NCI-H2081 treated with DMSO at 0.1 percent for 48 hours (cell line): ENCODE results near the gene ITGAD.
"Not testable (repeated sequence)": the region's sequence is repeated elsewhere in the genome, so short reads cannot be mapped to it uniquely, and the experiment has no call there.

Experiments
- DNase-seq: peaks from one replicate; lab custom pipeline; 2025; lab: John Stamatoyannopoulos, UW

ITGAD gene

DNA sequence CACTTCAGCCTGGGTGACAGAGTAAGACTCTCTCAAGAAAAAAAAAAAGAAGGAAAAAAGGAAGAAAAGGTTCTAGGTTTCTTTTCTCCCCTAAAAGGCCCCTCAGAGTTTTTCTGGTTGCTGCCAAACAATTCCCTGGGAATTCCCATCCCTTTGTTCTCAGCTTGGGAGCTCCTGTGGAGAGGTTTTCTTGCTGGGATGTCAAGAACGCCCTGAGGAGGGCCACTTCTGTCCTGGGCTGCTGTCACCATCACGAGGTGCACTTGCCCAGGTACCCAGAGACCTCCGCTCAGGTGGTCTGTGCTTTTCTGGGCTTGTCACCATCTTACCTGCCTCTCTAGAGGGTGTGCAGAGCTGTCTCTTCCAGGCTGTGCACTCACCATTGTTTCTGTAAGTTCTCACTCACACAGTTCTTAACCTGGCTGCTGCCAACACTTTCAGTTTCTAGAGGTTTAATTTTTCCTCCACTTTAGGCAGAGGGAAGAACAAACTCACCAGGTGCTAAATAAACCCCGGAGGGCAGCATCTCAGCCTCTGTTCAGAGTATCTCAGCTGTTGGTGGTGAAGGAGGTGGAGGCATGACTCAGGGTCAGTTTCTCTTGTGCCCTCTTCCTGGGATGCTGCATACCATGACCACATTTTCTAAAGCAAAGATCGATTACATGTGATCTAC is 37.4 kb downstream of the ITGAD start:
- no peak for DNase-seq

DNA sequence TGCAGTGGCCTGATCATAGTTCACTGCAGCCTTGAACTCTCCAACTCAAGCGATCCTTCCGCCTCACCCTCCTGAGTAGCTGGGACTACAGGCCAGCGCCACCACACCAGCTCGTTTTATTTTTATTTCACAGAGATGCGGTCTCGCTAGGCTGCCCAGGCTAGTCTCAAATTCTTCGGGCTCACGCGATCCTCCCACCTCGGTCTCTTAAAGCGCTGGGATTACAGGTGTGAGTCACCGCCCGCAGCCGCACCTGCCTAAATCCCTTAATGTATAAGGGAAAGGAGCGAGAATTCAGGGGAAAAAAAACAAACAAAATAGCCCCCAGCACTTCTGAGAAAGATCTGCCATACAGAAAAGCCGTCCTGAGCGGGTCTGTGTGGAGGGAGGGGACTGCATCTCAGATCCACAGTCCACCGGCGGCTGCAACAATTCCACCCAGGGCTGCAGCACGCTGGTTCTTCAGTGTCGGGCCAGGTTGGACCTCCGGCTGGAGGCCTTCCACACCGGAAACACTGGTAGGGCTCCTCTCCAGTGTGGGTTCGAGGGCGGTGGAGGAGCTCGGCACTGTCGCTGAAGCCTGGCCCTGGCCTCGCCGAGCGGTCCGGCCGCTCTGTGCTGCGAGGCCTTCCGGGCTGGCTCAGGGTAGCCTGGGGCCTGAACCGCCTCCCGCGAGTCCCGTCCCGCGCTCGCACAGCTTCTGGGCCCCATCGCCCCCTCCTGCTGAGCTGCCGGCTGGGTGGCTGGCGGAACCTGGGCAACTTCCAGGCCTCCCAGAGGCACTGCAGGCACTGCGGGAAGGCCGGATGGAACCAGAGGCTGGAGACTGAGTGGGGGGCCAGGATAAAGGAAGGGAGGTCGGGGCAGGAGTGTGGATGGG is 42.4 kb downstream of the ITGAD start:
- no peak for DNase-seq

DNA sequence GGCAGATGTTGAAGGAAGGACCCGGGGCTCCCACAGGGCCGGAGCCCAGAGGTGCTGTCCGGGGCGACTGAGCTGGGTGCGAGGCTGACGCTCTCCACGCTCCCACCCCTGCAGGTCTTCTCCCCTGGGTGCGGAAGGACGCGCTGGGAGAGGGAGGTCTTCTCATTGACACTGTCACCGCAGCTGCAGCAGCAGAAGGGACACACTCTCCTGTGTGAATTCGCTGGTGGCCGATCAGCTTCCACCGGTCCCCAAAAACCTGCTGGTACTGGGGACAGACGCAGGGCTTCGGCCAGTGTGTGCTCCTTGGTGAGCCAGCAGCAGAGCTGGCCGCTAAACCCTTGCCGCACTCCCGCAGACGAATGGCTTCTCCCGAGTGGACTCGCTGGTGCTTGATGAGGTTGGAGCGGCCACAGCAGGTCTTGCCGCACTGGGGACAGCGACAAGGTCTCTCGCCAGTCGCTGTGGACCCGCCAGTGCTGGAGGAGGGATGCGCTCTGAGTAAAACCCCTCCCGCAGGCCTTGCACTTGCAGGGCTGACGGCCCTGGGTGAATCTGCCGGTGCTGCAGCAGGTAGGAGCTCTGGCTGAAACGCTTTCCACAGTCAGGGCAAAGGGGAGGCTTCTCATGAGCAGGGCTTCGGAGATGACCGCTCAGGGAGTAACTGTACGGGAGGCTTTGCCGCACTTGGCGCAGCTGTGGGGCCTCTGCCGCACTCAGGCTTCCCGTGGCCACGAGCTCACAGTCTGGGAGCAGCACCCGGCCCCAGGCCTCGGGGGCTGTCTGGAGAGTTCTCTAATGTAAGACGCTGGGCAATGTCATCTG is 43.3 kb downstream of the ITGAD start:
- no peak for DNase-seq

DNA sequence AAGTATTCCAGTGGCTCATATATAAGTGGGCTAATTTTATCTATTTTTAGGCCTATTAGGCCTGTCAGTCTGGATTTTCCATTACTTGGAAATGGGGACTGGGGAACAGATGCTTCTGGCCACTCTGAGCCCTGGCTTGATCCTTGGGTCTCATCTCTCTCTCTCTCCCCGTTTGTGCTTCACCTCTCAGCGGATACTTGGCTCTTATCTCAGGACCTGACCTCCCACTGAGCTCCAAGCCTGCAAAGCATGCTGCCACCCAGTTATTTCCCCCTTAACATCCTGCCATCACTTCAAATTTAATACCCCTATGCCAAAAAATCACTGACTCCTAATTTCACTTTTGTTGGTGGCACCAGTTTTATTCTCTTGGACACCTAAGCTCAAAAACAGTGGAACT is 45.3 kb downstream of the ITGAD start:
- DNase-seq: no peak

DNA sequence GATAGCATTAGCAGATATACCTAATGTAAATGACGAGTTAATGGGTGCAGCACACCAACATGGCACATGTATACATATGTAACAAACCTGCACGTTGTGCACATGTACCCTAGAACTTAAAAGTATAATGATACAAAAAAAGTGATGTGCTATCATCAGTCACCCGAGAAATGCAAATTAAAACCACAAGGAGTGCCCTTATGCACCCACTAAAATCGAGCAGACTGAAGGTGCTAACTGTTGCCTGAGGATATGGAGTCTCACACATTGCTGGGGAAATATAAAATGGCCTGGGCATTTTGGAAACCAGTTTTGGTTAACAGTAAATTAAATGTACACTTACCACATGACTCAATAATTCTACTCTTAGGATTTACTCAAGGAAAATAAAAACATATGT is 45.9 kb downstream of the ITGAD start:
- DNase-seq: not testable (repeated sequence)

DNA sequence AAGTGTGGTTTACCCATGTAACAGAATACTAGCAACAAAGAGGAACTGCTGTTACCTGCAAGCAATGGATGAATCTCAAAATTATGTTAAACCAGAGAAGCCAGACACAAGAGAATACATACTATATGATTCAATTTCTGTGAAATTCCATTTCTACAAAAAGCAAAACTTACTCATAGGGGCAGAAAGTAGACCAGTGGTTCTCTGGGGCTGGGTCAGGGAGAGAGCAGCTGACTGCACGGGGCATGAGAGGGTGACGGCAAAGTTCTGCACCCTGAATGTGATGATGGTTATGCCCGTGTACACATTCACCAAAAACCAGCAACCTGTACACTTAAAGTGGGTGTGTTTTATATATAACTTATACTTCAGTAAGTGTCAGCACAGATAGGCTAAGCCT is 46.4 kb downstream of the ITGAD start:
- DNase-seq: no peak

DNA sequence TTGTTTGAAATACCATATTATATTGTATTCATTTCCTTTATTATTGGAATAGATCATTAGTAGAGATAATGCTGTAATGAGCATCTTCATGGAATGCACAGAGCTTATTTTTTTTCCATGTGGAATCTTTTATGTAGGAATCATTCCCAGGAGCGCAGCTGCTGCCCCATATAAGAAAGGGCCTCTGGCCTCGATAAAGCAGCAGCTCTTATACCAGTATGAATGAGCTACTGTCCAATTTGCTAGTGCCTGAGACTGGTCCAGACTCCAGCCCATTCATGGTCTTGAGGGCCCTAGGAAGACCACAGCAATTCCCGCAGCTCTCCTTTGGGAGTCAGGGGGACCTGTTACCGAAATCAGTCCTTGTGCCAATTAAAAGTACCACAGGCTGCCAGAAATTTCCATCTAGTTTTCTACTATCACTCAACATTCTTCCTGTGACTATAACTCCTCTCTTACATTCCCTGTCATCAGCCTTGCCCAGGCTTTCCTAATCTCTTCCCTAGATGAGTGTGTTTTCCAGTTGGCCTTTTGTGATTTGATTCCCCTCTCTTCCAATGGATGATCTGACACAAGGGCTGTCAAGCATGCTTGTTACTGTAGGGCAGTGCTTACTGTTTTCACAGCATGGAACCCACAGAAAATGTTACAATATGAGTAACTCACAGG is 47.5 kb downstream of the ITGAD start:
- DNase-seq: no peak

DNA sequence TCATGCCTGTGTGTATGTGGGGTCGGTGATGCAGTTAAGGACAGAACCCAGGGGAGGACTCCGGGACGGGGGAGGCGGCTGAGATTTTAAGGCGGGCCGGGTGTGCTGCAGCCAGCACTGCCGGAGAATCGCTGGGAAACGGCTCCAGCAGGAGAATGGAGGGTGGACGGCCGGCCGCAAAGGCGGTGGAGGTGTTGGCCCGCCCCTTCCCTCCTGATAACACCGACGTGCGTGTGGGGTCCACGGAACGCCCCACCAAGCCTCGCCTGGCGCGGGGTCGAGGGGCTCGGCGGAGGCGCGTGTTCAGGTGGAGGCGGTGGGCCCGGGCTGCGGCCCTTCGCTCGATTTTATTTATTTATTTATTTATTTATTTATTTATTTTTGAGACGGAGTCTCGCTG is 48.8 kb downstream of the ITGAD start:
- no peak for DNase-seq

DNA sequence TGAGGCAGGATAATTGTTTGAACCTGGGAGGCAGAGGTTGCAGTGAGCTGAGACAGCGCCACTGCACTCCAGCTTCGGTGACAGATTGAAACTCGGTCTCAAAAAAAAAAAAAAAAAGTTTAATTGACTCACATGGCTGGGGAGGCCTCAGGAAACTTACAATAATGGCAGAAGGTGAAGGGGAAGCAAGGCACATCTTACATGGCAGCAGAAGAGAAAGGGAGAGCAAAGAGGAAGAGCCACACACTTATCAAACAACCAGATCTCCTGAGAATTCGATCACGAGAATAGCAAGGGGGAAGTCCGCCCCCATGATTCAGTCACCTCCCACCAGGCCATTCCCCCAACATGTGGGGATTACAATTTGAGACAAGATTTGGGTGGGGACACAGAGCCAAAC is 52.8 kb downstream of the ITGAD start:
- not testable (repeated sequence) for DNase-seq

DNA sequence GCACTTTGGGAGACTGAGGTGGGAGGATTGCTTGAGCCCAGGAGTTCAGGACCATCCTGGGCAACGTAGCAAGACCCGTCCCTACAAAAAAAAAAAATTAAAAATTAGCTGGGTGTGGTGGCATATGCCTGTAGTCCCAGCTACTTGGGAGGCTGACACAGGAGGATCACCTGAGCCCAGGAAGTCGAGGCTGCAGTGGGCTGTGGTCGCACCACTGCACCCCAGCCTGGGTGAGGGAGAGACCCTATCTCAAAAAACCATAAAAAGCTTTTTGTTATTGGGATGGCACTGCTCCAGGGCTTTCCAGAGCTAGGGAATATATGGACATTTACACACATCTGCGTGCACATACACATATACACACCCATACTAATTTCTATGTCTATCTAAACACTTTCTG is 58.1 kb downstream of the ITGAD start:
- no peak for DNase-seq

DNA sequence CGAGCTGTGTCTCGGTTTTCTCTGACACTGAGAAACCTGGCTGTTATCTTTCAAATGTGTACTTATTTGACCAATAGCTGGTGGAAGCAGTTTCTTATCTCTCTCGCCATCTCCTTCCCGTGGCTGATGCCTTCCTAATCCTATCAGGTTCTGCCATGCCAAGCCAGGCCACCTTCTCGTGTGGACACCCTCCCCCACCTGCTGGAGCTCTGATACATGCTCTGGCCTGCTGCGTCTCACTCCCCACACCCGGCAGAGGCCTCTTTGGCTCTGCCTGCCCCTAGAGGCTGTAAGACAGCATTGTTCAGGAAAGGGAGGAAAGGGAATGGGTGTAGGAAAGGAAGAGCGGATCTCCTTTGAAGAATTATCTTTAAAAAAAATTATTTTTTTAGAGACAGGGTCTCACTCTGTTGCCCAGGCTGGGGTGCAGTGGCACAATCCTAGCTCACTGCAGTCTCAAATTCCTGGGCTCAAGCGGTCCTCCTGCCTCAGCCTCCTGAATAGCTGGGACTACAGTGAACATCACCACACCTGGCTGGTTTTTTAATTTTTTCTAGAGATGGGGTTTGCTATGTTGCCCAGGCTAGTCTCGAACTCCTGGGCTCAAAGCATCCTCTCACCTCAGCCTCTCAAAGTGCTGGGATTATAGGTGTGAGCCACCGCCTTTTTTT is 58.7 kb downstream of the ITGAD start:
- DNase-seq: no peak

DNA sequence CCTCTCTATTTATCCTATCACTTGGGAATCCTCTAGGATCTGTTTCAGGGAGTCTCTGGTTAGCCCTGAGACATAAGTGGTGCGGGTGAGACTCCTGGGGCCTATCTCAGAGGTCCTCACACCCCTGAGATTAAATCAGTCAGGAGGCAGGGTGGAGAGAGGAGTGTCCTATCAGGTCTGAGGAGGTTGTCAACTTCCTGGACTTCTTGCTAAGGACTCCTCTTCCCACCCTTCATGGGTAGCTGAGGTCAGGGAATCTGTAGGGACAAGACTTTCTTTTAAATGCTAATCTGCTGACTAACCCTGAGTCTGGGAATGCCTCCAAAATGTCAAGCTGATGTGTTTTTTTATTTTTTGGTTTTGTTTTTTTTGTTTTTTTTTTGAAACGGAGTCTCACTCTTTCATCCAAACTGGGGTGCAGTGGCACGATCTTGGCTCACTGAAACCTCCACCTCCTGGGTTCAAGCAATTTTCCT is 59.5 kb downstream of the ITGAD start:
- DNase-seq: no peak

DNA sequence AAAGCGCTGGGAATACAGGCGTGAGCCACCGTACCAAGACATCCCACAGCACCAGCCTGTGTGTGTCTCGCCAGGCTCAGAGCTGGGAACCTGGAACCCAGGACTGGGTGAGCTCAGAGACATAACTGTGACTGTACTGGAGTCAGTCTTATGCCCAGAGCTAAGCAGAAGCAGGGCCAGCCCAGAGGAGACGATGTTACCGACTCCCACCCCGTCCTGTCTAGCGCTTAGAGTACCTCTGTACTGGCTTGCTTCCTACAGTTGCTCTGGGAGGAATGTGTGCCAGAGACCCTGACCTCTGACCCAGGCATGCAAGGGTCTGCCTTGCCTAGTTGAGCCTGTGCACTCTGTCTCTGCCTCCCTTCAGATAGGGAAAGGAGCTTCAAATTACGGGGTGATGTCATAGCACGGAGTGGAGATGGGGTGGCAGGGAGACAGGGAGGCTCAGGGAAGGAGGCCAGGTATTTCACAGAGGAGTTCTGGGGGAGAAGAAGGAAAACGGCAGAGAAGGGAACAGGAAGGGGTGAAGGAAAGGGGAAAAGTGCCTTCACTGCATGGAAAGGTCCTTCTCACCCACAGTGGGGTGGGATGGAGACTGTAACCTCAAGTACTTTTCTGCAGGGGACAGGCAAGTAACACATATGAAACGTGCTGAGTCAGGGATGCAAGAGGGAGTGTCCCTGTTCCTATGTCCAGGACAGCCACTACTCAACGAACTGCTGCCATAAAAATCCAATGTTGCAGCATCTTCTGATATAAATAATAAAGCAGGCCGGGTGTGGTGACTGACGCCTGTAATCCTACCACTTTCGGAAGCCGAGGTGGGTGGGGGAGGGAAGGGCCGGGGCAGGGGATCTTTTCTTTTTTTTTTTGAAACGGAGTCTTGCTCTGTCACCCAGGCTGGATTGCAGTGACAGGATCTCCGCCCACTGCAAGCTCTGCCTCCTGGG is 60.4 kb downstream of the ITGAD start:
- DNase-seq: no peak

DNA sequence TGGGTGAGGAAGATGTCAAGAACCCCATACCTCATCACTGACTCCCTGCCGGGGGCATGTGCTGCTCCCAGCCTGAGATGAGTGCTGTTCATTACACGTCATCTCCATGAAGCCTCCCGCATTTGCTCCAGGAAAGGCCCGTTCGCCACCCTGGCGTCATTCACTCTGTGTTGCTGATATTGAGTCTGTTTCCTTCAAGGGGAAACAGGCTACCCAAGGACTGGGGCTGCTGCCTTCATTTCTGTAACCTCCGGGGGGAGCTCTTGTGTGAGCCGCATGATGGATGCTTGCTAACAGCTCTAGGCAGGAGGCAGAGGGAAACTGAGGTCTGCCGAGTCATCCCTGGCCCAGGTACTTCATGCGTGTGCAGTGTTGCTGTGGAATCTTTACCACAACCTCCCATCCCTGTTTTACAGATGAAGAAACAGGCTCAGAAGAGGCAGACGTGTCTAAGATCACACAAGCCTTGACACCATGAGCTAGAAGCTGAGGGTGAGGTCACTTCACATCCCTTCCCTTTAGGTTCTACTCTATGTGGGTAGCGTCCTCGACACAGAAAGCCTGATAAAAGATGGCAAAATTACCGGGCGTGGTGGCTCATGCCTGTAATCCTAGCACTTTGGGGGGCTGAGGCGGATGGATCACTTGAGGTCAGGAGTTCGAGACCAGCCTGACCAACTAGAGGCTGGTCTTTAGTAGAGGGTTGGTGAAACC is 62.6 kb downstream of the ITGAD start:
- DNase-seq: no peak

DNA sequence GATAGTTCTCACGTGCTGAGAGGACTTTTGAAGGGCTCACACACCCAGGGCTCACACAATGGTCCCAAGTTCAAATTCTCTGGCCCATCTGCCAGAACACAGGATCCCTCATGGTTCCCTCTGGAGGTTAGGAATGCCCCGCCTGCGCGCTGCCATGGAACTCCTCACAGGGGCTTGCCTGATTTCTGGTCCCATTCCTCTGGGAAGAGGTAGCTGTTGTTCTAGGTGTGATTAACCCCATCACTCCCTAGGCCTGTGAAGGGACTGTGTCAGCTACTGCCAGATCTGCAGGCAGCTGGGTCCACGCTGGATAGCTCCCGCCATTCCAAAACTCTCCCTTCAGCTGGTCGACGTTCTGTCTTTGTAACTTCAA is 63.8 kb downstream of the ITGAD start:
- no peak for DNase-seq

DNA sequence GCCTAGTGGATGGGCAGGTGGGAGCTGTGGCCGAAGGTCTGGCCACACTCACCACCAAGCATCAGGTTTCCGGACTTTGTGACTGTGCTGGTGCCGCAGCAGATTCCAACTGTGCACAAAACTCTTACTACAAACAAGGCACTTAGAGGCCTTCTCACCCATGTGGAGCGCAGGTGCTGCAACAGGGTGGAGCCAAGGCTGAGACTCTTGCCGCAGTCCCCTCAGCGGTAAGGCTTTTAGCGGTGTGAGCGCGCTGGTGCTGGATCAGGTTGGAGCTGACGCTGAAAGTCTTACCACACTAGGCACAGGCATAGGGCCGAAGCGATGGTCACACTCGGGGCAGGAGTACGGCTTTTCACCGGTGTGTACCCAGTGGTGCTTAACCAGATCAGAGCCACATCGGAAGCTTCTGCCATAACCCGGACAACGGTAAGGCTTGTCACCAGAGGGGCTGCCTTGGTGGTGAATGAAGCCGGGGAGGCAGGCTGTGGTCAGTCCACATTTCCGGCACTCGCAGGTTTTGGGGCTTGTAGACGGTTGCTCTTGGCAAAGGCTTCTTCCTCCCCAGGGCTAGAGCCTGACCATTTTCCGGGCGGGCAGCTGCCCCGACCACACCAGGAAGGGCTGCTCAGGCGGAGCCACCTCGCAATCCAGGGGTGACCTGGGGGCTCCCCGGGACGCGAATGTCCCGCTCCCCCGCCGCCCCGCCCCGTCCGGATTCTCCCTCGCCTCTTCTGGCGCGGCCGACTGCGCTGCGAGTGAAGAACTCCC is 65.1 kb downstream of the ITGAD start:
- no peak for DNase-seq

DNA sequence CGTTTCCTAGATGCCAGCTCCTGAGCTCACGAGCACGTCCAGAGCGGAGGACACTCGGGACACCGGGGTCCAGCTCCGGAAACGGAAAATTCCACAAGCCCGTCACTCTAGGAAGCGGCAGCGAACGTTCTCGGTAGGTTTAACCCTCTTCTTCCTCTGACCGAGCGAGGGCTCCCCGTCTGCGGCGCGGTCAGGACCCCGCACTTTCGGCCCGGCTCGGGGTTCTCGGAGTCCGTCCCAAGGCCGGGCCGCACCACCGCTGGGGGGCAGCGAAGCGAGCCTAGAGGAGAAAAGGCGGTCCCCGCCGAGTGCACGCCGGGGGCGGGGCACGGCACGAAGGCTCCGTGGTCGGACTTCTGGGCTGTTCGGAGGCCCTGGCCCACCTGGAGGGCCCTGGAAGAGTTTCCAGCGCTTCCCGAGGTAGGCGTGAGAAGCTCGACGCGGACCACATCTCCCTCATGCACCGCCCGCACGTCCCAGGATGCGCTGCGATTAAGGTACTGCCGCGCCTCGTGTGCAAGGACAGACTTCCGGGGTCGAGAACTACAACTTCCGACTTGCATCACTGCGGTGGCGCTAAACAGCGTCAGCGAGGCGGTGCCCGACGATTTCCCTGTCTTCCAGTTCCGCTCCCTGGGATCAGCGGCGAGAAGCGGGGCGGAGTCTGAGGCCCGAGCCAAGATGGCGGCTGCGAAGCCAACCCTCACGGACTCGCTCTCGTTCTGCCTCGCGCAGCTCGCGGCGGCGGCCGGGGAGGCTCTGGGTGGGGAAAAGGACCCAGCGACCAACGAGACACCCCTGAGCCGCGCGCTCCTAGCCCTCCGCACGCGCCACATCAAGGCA is 65.9 kb downstream of the ITGAD start, which contains the start of gene ARMC5:
Gene ARMC5 (plus strand): TSS at position 658 of the 843 bp plus-strand sequence. CDS start 24 bp downstream, at position 682.
- DNase-seq: peak; percentile 70
